HG03135 (cell line): ENCODE data around the gene GNA15.

ENCODE experiments used
- ATAC-seq: cut with Tn5 transposase; IDR thresholded peaks from one replicate; pipeline ENCODE4 v1.9.1; 2021; ENCODE audit warnings: mild to moderate bottlenecking, moderate library complexity; ENCODE audit not compliant: unreplicated experiment

GNA15 gene

DNA sequence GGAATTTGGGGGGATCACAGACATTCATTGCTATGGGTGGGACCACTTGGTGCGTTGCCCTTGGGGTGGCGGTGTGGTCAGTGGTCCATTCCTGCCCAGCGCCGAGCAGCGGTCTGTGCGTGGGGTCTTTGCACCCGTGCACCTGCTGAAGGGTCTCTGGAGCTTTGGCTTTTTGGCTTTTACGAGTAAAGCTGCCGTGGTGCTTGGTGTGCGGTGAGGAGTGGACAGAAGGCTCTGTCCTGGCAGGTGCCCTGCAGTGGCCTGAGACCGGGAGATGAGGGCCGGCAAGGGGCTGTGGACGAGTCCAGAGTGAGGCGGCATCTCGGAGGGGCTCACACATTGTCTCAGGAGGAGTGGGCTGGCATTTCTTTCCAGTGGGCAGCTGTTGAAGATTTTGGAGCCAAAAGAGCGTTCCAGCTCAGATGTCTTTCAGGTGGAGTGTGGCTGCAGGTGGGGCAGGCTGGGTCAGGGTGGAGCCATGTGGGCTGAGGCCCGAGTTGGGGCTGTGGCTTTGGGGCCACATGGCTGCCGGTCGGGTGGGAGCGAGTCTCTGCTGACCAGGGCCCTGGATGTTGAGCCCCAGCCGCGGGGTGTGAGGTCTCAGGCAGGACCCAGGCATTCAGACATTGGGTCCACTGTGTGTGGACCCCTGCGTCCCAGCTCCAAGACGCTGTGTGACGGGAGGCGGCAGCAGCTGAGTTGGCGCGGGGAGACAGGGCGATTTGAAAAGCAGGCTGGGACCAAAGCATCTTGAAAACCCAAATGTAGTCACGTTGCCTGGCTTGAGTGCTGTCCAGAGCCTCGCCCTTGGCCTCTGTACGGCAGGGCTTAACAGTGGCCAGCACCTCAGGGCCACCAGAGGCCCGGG, 30.0 kb upstream of the GNA15 start:
- no peak for ATAC-seq

DNA sequence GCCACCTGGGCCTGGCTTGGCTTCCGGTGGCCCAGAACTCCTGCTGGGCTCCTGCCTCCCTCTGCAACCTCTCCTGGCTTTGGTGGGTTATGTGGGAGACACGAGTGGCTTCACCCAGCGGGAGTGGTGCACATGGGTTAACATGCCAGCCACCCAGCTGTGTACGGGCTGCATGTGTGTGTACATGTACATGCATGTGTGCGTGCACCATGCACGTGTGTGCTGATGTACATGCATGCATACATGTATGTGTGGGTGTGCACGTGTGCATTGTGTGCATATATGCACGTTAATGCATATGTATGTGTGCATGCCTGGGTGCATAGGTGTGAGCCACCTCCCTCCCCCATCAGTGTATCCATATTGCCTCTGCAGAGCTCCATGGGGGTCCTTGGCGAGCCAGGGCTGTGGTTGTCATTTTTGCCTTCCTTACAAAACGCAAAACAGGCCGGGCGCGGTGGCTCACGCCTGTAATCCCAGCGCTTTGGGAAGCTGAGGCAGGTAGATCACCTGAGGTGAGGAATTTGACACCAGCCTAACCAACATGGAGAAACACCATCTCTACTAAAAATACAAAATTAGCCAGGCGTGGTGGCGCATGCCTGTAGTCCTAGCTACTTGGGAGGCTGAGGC, 29.2 kb upstream of the GNA15 start:
- no peak for ATAC-seq

DNA sequence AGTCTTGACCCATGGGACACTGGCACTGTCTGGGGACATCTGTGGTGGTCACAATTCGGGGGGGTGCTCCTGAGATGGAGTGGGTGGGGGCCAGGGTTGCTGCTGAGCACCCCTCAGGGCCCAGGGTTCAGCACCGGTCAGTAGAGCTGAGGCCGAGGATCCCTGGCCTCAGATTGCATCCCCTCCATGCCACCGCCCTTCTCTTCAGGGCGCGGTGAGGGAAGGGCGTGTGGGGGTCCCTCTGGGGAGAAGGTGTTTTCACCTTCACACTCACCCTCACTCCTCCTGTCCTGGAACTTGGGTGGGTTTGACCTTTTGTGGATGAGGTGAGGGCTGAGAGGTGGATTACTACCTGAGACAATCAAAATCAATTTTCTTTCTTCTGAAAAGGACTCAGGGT, 28.2 kb upstream of the GNA15 start:
- ATAC-seq, result no peak

DNA sequence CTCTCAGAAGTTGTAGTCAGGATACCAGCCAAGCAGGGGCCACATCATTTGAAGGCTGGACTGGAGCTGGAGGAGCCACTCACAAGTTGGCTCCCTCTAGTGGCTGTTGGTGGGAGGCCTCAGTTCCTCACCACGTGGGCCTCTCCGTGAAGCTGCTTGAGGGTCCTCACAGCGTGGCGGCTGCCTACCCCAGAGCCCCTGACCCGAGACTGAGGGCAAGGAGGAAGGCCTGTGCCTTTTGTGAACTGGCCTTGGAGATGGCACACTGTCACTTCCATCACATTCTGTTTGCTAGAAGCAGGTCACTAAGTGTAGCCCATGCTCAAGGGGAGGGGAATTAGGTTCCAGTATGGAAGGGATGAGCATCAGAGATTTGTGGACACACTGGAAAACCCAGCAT, 27.1 kb upstream of the GNA15 start:
- ATAC-seq, result no peak

DNA sequence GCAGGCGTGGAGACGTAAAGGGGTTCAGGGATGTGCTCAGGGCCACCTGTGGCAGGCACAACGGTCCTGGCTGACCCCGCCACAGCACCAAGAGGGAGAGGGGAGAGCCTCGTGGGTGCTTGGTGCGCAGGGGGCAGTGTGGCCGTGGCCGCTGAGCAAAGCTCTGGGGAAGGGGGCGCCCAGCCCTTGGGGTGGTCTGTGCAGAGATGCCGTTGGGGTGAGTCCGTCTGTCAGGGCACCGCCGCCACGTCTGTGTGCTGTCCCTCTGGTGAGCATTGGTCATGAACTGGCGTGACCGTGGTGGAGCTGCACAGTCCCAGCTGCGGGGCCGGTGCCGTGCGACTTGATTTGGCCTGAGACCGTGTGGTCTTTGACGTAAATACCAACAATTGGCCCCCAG, 26.3 kb upstream of the GNA15 start:
- no peak for ATAC-seq

DNA sequence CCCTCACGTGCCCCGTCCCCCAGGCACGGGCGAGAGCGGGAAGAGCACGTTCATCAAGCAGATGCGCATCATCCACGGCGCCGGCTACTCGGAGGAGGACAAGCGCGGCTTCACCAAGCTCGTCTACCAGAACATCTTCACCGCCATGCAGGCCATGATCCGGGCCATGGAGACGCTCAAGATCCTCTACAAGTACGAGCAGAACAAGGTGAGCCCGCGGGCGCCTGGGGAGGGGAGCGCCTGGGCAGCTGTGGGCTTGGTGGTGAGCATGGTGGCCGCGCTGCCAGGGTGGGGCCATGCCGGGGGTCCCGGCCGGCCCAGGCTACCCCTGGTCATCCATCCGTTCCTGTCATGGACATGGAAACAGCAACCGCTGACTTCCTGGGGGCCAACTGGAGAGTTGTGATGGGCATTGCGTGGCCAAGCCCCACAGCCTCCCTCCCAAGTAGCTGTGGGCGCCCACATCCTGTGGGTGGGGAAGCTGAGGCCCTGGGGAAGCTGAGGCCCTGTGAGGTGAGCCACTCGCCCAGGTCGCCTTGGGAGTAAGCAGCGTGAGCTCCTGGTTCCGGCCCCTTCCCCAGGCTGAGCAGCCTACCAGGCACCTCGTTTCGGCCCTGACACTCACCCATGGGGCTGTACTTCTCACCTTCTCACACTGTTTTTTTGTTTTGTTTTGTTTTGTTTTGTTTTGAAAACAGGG, 25.6 kb upstream of the GNA15 start:
- ATAC-seq, result no peak

DNA sequence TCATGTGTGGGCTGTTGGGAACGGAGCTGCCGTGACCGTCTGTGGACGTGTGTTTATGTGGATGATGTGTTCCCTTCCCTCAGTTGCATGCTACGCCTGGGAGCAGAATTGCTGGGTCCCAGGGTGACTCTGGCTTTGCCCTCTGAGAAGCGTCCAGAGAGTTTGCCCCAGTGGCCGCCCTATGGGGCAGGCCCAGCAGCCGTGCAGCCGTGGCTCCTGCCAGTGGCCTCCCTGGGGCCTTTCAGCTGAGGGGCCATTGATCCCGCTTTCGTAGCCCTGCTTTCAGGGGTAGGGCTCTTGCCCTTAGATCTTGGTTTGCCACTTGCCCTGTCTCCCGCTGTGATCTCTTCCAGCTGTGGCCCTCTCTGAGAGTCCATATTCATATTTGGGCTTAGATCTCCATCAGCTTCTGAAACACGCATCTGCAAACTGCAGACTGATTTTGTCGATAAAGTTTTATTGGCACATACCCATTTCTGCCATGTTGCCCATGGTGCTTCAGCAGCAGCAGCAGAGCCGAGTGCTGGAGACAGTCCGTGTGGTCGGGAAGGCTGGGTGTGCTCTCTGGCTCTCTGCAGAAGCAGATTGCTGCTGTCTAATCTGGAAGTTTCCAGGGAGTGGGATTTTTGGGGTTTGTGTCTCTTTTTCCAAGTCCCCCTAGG, 24.1 kb upstream of the GNA15 start:
- ATAC-seq, result no peak

DNA sequence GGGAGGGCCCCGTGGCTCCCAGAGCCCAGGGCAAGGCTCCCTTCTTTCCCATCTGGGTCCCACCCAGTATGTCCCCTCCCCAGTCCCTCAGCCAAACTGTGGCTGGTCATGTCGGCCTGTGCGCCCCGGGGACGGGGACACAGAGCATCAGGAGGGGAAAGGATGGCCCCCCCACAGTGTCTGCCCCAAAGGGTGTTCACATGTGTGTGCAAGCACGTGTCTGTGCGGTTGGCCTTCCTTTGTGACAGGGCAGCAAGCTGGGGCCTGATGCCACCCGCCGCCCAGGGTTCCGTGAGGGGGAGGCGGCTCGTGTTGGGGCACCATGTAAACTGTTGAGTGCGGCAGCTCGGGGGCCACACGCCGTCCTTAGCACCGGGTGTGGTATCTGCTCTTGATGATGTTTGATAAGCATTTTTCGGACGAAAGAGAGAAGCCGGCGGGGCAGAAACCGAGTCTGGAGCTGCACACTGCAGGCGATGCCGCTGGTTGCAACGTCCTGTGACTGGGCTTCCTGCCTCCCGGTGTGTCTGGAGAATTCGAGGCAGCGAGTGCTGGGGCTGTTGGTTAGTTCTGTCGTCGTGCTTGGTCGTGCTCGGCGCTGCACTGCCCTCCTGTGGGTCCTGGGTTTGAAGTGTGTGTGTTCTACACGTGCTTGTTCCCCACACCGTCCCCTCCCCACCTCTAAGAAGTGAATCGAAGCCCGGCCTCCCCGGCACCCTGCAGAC, 23.3 kb upstream of the GNA15 start:
- no peak for ATAC-seq

DNA sequence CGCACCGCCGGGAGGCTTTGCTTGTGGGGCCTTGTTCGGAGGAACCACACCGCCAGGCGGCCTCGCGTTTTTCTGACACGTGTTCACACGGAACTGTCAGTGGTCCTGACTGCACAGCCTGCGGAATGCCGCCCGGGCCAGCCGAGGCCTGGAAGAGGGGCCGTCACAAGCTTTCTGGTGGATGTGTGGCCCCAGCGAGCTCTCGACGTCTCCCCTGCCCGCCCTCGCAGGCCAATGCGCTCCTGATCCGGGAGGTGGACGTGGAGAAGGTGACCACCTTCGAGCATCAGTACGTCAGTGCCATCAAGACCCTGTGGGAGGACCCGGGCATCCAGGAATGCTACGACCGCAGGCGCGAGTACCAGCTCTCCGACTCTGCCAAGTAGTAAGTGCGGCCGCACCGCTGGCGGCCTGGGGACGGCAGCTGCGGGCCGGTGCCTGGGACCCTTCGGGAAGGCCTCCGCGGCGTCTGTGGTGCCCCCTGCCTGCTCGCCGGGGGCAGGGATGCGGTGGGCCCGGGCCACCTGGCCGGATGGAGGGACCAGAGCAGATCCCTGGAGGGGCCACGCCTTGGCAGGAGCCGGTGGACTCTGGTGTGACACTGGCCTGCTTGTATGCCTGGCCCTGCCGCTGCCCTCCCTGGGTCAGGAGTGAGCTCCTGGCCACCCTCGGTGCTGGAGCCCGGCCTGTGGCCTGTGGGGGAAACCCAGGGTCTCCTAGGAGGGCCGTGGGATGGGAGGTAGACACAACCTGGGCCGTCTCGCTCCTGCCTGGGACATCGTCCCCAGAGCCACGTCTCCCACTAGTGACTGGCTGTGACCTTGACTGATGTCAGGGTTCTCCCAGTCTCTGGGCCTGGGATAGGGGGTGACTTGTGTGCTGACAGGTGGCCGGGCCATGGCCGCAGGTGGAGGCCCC, 22.5 kb upstream of the GNA15 start:
- no peak for ATAC-seq

DNA sequence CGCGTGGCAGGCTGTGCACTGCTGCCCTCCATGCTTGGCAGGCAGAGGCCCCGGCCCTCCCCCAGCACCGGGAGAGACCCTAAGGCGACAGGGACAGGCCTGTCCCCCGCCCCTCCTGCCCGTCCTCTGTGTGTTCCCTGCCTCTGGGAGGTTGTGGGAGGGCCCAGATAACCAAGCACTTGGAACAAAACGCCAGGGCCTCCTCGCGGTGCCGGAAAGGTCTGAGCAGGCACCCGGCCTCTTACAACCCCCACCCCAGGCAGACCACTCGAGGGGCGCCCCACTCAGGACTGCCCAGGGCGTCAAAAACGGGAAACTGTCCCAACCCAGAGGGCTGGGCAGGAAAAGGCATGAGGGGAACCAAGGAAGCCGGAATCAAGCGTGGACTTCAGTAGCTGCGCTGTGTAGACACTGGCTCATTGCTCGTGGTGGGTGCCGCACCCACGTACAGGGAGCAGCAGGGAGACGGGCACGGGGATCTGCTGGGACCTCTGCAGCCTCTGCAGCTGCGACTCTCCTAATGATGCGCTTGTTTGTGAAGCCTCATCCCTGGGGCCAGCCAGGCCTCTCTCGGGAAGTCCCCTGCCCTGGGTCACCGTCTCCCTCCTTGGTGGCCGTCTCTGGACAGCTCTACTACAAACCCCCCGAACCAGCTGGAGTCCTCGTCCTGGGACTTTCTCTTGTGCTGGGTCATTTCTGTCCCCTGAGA, 21.7 kb upstream of the GNA15 start:
- ATAC-seq, result no peak

DNA sequence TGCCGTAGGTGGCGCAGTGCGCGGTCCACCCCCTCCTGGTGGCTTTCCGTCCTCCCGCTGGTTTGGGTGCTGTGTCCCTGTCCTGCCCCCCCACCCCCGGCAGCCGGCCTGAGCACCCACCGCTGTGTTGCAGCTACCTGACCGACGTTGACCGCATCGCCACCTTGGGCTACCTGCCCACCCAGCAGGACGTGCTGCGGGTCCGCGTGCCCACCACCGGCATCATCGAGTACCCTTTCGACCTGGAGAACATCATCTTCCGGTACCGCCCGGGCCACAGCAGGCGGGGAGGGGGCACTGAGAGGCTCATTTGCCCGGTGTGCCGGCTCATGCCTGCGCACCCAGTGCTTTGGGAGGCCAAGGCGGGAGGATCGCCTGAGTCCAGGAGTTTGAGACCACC, 21.0 kb upstream of the GNA15 start:
- ATAC-seq, result no peak

DNA sequence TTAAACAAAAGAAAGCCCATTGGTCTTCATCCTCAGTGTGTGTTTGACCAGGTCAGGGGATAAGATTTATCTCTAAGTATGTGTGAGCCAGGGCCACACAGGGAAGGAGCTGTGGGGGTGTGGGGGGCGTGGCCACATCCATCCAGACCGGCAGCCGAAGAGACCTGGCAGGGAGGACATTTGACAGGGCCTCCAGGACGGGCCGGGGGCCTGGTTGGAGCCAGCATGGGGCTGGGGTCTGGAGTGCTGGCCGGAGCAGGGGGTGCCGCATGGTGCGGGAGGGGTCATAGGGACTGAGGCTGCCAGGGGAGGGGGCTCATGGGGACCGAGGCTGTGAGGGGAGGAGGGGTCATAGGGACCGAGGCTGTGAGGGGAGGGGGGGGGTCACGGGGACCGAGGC, 20.4 kb upstream of the GNA15 start:
- ATAC-seq, result no peak

DNA sequence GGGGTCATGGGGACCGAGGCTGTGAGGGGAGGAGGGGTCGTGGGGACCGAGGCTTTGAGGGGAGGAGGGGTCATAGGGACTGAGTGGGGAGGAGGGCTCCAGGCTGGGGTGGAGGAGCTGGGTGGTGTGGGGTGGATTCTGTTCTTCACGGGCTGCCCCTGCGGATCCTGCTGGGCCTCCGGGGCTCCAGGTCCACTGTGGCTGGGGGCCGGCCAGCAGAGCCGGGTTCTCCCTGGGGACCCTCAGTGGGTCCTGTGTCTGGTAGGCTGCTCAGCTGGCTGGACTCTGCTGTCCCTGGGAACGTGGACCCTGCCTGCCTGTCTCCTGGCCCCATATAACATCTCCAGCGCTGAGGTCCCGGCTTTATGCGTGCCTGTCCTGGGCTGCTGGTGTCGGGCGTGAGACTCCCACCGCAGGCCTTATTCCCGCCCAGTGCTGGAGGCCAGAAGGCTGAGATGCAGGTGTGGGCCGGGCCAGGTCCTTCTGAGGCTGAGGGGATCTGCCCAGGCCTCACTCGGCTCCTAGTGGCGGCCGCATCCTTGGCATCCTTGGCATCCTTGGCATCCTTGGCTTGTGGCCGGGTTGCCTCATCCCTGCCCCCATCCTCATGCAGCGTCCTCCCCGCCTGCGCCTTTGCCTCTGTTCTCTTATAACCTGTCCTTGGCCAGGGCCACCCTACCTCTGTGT, 19.8 kb upstream of the GNA15 start:
- no peak for ATAC-seq

DNA sequence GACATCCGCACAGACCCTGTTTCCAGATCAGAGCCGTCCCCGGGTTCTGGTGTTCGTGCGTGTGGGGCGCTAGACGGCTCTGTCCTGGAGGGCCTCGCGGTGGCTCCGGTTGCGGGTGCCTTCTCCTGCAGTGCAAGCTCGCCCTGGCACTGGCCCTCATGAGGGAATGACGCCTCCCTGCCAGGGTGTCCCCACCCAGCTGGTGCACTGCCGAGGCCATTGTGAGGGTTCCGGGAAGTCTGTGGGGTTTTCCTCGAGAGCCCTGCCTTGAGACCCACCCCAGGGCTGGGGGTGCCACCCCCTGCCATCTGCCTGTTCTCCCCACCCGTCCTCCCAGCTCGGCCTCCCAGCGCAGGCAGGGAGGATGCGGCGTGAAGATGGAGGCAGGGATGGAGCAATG, 19.2 kb upstream of the GNA15 start:
- ATAC-seq, result no peak

DNA sequence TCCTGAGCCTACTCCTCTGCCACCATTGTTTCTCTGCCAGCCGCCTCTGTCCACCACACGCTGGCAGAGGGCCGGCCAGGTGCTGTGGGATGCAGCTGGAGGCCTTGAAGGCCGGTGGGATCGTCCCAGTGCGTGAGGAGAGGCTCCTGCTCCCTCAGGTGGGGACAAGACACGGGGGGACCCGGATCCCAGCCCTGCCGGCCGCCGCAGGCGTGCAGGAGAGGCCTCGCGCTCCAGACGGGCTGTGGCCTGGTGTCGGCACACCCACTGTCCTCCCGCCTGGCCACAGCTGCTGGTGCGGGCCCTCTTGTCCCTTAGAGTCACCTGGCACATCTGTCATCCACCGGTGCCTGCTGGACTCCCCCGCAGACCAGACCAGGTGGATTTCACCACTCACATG, 18.1 kb upstream of the GNA15 start:
- ATAC-seq, result no peak

DNA sequence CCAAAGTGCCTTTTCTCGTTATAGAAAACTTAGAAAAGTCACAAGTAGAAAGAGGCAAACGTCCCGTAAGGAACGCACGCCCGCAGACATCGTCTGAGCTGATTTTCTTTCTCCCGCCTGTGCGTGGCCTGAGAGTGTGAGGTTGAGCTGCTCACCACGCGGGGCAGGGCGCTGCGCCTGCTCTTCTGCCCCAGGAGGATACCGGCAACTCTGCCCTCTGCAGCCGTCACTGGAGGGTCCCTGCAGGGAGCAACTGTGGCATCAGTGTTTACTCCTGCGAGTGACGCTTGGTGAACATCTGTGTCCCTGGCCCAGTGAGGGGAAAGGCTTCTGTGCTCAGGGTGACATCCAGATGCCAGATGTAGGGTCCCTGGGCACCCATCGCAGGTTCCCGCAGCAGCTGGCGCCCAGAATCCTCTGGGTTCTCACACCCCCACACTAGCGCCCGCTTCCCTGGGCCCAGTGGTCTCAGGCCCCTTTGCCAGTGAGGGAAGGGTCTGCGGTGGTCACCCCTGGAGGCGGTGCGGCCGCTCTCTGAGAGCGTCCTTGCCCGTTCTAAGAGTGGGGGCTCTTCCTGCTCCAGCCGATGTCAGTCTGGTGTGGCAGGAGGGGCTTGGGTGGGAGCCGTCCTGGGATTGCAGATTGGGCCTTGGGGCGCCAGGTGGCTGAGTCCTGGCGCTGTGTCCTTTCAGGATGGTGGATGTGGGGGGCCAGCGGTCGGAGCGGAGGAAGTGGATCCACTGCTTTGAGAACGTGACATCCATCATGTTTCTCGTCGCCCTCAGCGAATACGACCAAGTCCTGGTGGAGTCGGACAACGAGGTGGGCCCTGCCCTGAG, 17.4 kb upstream of the GNA15 start:
- no peak for ATAC-seq

DNA sequence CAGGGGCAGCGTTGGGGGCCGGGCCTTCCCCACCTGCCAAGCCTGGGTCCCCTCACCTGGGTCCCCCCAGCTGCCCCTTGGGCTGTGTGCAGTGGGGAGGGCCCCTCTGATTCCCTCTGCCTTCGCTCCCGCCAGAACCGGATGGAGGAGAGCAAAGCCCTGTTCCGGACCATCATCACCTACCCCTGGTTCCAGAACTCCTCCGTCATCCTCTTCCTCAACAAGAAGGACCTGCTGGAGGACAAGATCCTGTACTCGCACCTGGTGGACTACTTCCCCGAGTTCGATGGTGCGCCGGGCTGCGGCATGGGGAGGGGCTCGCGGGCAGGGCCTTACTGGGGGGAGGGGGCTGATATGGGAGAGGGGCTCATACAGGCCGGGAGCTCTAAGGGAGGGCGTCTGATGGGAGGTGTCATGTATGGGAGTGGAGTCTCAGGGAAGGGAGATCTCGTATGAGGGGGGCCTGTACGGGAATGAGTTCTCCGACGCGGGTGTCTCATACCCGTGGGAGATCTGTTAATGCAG, 16.7 kb upstream of the GNA15 start:
- ATAC-seq, result no peak
